Fibroblast of the conjunctiva (primary cell): ENCODE measurements around the gene NPSR1.
"Not testable (repeated sequence)": the region's sequence is repeated elsewhere in the genome, so short reads cannot be mapped to it uniquely, and the experiment has no call there.

ENCODE experiments used
- DNase-seq: peaks from one replicate; pipeline ENCODE4 v3.0.0-alpha.2; 2010; ENCODE audit warnings: low read depth

NPSR1 gene

GRCh38 chr7:34657632-34658268 is at the start of gene NPSR1:
TSS of gene NPSR1 (plus strand) at chr7:34658218. CDS start at chr7:34658413, 195 bp downstream.
- no peak for DNase-seq

GRCh38 chr7:34612661-34613060 is 45.4 kb upstream of the NPSR1 start:
- DNase-seq = no peak

- DNase-seq = no peak
Measured at GRCh38 chr7:34620425-34620824, 37.6 kb upstream of the NPSR1 start.

- DNase-seq = no peak
Measured at GRCh38 chr7:34622182-34622581, 35.8 kb upstream of the NPSR1 start.

GRCh38 chr7:34622771-34623250 is 35.2 kb upstream of the NPSR1 start:
- no peak for DNase-seq

GRCh38 chr7:34628618-34629017 is 29.4 kb upstream of the NPSR1 start:
- DNase-seq = not testable (repeated sequence)

- no peak for DNase-seq
Measured at GRCh38 chr7:34652809-34653208, 5.2 kb upstream of the NPSR1 start.

- DNase-seq = no peak
Measured at GRCh38 chr7:34653787-34654186, 4.2 kb upstream of the NPSR1 start.

GRCh38 chr7:34655384-34655783 is 2.6 kb upstream of the NPSR1 start:
- DNase-seq = no peak

GRCh38 chr7:34656041-34656440 is 2.0 kb upstream of the NPSR1 start:
- DNase-seq = no peak

- DNase-seq = no peak
Measured at GRCh38 chr7:34659472-34660075, 1.6 kb downstream of the NPSR1 start.

GRCh38 chr7:34662058-34662708 is 4.2 kb downstream of the NPSR1 start:
- no peak for DNase-seq

GRCh38 chr7:34664755-34665154 is 6.7 kb downstream of the NPSR1 start:
- no peak for DNase-seq

- DNase-seq = no peak
Measured at GRCh38 chr7:34672430-34672829, 14.4 kb downstream of the NPSR1 start.

GRCh38 chr7:34673066-34673465 is 15.0 kb downstream of the NPSR1 start:
- DNase-seq = no peak

- DNase-seq = no peak
Measured at GRCh38 chr7:34675749-34676374, 17.8 kb downstream of the NPSR1 start.

- DNase-seq = no peak
Measured at GRCh38 chr7:34677491-34677890, 19.5 kb downstream of the NPSR1 start.

- DNase-seq = no peak
Measured at GRCh38 chr7:34687529-34687928, 29.5 kb downstream of the NPSR1 start.

- DNase-seq = no peak
Measured at GRCh38 chr7:34696415-34696814, 38.4 kb downstream of the NPSR1 start.

- no peak for DNase-seq
Measured at GRCh38 chr7:34709771-34710170, 51.8 kb downstream of the NPSR1 start.

GRCh38 chr7:34718867-34719266 is 60.8 kb downstream of the NPSR1 start:
- no peak for DNase-seq

GRCh38 chr7:34719636-34720035 is 61.6 kb downstream of the NPSR1 start:
- DNase-seq = no peak

GRCh38 chr7:34720289-34720688 is 62.3 kb downstream of the NPSR1 start:
- DNase-seq = no peak
